HG03460 (cell line): ENCODE measurements around the gene PLCB3.

Source experiments
- ATAC-seq: cut with Tn5 transposase; IDR thresholded peaks from one replicate; pipeline ENCODE4 v1.9.1; 2021; ENCODE audit not compliant: unreplicated experiment

PLCB3 gene

DNA sequence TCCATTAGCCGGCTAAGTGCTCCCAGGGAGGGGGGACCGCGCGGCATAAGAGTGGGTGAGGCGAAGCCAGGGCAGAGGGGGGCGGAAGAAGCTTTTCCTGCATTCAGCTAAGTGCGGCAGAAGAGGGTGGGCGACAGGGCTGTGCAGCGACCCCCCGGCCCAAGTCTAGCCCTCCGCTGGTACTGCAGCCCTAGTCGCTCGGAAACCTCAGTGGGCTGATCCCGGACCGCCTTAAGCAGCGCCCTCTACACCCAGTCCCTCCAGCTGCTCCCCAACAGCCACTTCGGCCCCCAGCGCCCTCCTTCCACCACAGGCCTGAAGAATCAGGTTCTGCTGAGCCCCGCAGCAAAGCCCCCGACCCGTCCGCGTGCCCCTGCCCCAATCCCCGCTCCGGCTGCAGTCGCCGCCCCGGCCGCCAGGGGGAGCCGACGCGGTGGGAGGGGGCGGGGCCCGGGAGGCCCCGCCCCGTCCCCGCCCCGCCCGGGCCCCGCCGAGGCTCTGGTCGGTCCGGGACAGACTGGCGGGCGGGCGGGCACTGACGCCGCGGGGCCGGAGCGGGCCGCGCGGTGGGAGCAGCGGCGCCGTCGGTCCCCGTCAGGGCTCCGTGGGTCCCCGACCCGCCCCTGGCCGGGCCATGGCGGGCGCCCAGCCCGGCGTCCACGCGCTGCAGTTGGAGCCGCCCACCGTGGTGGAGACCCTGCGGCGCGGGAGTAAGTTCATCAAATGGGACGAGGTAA is at the start of gene PLCB3:
PLCB3 (plus strand) TSS at position 515 of the 737 bp plus-strand sequence; CDS start at position 635, 120 bp downstream.
- ATAC-seq = peak; percentile 34

- no peak for ATAC-seq
Measured at GRCh38 chr11:64201543-64201942, 49.8 kb upstream of the PLCB3 start.

DNA sequence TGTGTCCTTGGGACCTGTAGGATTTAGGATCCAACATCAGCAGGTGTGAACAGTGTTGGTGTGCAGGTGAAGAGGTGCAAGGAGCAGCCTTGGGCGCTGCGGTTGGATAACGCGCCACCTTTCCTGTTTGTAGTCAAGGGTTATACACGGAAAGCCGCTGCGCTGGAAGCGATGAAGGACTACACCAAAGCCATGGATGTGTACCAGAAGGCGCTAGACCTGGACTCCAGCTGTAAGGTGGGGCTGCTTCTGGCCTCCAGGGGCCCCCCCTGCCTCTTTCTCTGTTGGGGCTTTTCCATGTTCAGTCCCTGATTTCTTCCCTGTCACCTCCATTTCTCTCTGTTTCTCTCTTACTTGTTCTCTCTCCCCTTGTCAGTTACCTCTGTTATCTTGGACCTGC is 48.3 kb upstream of the PLCB3 start:
- ATAC-seq = no peak

GRCh38 chr11:64203421-64204079 is 47.8 kb upstream of the PLCB3 start:
- ATAC-seq = no peak

GRCh38 chr11:64204080-64204440 is 47.3 kb upstream of the PLCB3 start:
- no peak for ATAC-seq

GRCh38 chr11:64204464-64204989 is 46.8 kb upstream of the PLCB3 start:
- ATAC-seq = no peak

DNA sequence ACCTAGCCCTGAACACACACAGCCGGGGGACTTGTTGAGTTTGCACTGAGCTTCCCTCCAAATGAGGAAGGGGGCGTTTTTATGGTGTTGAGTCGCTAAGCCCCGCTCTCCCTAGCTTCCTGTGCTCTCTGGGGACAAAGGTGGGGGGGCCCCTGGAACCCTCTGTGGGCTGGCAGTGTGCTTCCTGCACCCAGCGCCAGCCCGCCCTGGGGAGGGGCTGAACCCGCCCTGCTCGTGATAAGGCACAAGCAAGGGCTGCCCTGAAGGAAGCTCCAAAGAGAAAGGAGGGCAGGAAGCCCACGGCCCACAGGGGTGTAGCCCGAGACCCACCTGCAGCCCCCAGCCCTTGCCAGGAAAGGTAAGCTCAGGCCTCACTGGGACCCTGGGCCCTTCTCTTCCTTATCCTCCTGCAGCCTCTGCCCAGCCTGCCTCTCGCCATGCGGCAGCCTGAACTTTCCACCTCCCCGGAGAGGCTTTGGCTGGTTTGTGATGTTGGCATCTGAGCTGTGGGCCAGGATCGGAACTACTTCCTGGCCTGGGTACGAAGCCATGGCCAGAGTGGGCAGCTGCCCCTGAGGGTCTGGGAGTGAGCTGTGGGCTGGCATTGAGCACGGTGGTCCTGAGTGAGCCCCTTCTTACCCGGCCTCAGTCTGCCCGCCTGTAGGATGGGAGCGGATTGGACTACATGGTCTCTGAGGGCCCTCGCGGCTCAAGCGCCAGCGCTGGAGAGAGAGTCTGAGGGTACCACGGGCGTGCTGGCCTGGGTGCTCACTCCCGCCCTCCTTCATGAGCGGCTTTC is 44.7 kb upstream of the PLCB3 start, which contains the start of gene FERMT3:
FERMT3 (plus strand) TSS at position 265 of the 799 bp plus-strand sequence. CDS start 644 bp downstream, outside the sequence.
- peak; percentile 47 for ATAC-seq

- peak; percentile 58 for ATAC-seq
Measured at GRCh38 chr11:64207256-64208085, 43.9 kb upstream of the PLCB3 start.

DNA sequence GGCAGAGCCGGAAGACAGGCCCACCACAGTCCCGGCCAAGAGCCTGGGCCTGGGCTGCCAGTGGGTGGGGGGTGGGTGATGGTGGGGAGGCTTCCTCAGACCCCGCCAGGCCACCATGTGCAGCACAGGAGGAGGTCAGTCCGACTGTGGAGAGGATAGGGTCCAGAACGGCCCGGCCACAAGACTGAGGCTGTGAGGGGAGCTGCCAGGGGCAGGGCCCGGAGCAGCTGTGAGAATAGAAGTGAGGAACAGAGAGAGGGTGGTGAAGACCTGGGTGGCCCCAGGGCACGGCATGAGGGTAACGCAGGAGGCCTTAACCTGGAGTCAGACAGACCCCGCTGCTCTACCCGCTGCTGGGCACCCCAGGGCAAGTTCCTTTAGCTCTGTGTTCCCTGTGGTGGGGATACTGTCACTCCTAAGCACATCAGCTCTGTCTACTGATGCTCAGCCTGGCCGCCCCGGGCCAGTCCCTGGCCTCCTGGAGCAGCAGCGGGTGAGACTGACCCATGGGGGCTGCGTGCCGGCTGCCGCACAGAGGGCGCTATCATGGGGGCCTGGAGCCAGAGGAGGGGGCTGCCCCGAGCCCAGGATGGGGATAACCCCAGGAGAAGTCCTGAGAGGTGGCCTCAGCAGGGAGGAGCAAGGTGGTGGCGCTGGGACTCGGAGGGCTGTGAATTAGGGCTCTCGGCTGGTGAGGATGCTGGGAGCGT is 43.1 kb upstream of the PLCB3 start:
- no peak for ATAC-seq

DNA sequence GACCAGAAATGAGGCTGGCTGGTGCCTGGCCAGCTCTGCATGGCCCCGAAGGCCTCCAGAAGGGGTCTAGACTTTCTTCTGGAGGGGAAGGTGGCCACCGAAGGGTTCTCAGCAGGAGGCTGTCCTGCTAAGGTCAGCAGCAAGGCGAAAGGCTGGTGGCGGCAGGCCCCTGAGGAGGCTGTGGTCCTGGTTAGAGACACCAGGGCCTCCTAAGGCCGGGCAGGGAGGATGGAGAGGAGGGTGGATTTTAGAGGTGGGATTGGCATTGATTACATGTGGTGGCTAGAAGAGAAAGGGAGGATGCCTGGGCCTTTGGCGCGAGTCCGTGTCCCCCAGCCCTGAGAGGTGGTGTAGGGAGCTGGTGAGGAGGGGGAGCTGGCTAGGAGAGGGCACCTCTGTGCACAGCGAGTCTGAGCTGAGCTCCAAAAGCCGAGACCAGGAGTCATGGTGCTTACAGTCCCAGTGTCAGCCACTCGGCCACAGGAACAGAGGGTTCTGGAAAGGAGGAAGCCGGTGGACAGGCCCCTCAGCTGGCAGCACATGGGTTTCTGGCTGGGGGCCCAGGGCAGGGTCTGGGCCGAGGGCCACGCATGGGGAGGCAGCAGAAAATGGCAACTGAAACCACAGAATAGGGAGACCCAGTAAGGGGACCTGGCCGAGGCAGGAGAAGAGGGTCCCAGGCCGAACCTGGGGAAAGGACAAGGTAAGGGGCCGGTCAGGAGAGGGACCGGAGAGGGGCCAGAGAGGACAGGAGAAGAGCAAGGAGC is 42.4 kb upstream of the PLCB3 start:
- no peak for ATAC-seq

DNA sequence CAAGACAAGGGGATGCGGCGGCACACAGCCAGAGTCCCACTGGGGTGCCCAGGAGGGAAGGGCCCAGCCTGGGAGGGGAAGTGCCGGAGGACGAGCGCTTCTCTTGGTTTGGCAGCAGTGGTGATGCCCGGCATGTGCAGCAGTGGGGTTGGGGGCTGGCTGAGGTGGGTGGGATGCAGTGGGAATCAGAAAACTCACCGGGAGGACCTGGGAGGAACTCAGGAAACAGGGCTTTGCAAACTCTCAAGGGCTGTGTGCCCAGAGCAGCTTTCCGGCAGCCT is 41.8 kb upstream of the PLCB3 start:
- no peak for ATAC-seq

GRCh38 chr11:64210301-64211020 is 40.9 kb upstream of the PLCB3 start:
- ATAC-seq = no peak

DNA sequence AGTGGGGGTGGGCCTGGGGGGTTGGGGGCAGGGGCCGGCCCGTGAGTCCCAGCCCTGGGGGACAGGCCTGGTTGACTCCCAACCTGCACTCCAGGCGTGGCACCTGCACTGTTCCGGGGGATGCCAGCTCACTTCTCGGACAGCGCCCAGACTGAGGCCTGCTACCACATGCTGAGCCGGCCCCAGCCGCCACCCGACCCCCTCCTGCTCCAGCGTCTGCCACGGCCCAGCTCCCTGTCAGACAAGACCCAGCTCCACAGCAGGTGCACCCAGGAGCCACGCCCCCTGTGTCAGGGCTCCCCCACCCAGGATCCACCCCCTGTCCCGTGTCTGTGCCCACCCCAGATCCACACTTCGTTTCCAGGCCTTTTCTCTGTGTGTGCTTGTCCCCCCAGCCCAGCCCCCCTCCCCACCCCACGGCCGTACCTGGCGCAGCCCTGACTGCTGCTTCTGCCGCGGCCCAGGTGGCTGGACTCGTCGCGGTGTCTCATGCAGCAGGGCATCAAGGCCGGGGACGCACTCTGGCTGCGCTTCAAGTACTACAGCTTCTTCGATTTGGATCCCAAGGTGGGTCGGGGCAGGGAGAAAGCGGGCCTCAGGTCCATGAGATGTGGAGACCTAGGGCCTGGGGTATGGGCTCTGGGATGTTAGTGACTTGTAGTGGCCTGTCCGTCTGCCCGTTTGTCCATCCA is 40.0 kb upstream of the PLCB3 start:
- ATAC-seq = no peak

DNA sequence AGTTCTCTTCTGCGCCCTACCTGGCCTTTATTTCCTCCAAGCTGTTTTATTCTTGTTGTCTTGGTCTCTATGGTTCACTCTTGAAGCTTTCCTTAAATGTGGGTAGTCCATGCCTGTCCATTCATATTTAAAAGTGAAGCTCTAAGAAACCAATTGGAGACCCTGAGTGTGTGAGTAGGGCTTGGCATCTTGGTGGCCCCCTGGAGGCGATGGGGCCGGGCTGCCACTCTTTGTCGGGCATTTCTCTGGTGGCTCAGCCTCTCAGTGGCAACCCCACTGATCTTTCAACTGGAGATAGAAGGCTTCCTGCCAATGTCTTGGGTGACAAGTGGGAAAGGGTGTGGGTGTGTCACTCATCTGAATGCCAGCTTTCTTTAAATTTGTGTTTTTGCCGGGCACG is 34.5 kb upstream of the PLCB3 start:
- ATAC-seq = no peak

DNA sequence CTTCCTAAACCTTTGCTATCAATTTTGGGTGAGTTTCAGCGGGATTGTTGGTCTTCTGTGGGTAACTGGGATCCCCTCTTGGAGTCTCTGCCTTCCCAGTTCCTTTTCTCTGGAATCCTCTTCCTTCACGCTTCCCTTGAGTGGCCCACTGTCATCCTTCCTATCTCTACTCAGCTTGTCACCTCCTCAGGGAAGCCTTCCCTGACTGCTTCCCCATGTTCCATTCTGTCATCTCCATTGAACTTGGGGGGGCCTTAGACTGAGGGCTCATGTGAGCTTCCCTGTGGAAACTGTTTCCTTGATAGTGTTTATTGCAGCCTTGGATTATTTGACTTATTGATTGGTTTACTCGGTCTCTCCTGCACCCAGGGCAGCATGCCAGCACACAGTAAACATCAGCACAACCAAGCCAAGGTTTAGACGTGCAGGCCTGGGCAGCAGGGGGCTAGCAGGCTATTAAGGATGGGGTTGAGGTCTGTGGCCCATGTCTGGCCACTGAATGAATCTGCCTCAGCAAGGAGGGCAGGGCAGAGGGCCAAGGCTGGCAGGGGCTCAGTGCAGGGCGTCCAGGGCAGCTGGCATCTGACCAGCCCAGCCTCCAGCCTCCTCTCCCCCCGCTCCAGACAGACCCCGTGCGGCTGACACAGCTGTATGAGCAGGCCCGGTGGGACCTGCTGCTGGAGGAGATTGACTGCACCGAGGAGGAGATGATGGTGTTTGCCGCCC is 32.5 kb upstream of the PLCB3 start:
- ATAC-seq = no peak

- ATAC-seq = no peak
Measured at GRCh38 chr11:64219354-64219684, 32.0 kb upstream of the PLCB3 start.

DNA sequence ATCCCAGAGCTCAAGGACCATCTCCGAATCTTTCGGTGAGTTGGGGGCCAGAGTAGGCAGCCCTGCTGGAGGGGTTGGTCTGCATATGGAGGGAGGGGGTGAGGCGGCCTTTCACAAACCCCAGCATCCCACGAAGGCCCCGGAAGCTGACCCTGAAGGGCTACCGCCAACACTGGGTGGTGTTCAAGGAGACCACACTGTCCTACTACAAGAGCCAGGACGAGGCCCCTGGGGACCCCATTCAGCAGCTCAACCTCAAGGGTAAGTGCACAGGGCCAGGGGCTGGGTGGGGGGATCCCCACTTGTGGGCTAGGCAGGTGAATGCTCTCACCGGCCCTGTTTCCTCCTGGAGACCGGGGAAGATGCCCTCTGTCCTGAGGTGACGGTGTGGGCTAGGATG is 31.6 kb upstream of the PLCB3 start:
- no peak for ATAC-seq

- no peak for ATAC-seq
Measured at GRCh38 chr11:64220271-64220670, 31.1 kb upstream of the PLCB3 start.
